Ishikawa (cell line): ENCODE data around the gene ACO2.
A peak's percentile ranks its signal among the peaks of the same experiment; 100 is the strongest.

Experiments
- CEBPB ChIP-seq: IDR thresholded peaks from 2 replicates; pipeline ENCODE4 v1.6.1; 2012
- CREB1 ChIP-seq: IDR thresholded peaks from 2 replicates; pipeline ENCODE4 v1.6.1; 2012; ENCODE audit warnings: low read depth
- EGR1 ChIP-seq: IDR thresholded peaks from 2 replicates; pipeline ENCODE4 v1.6.1; 2012
- EP300 ChIP-seq: IDR thresholded peaks from 2 replicates; pipeline ENCODE4 v1.6.1; 2012; ENCODE audit warnings: borderline replicate concordance
- FOXM1 ChIP-seq: IDR thresholded peaks from 2 replicates; pipeline ENCODE4 v1.6.1; 2012; ENCODE audit warnings: low read depth, borderline replicate concordance
- MAX ChIP-seq: IDR thresholded peaks from 2 replicates; pipeline ENCODE4 v1.6.1; 2012
- NFIC ChIP-seq: IDR thresholded peaks from 2 replicates; pipeline ENCODE4 v1.6.1; 2012
- RAD21 ChIP-seq: IDR thresholded peaks from 2 replicates; pipeline ENCODE4 v1.6.1; 2012; ENCODE audit warnings: low read depth
- REST ChIP-seq: IDR thresholded peaks from 2 replicates; pipeline ENCODE4 v1.6.1; 2012; ENCODE audit warnings: low read depth, mild to moderate bottlenecking
- TAF1 ChIP-seq: IDR thresholded peaks from 2 replicates; pipeline ENCODE4 v1.6.1; 2012; ENCODE audit warnings: low read depth, mild to moderate bottlenecking
- TCF12 ChIP-seq: IDR thresholded peaks from 2 replicates; pipeline ENCODE4 v1.6.1; 2012; ENCODE audit warnings: low read depth
- TEAD4 ChIP-seq: IDR thresholded peaks from 2 replicates; pipeline ENCODE4 v1.6.1; 2012
- USF1 ChIP-seq: IDR thresholded peaks from 2 replicates; pipeline ENCODE4 v1.6.1; 2012
- YY1 ChIP-seq: IDR thresholded peaks from 2 replicates; pipeline ENCODE4 v1.6.1; 2012; ENCODE audit warnings: low read depth
- ZBTB7A ChIP-seq: IDR thresholded peaks from 2 replicates; pipeline ENCODE4 v1.6.1; 2012; ENCODE audit warnings: low read depth

ACO2 gene

GRCh38 chr22:41573677-41574076, 104.8 kb downstream of the ACO2 start:
- TF ChIP-seq FOXM1 (no peak), REST (no peak), TCF12 (no peak), CREB1 (no peak), RAD21 (no peak), CEBPB (no peak), MAX (no peak), YY1 (no peak)

GRCh38 chr22:41574847-41575381, 106.0 kb downstream of the ACO2 start:
- no peak for TF ChIP-seq TEAD4
- no peak for TF ChIP-seq RAD21
- no peak for TF ChIP-seq YY1
- no peak for TF ChIP-seq TCF12
- no peak for TF ChIP-seq CEBPB
- TF ChIP-seq TAF1: no peak
- TF ChIP-seq USF1: no peak
- TF ChIP-seq FOXM1: no peak
- TF ChIP-seq EGR1: no peak
- TF ChIP-seq REST: no peak
- TF ChIP-seq EP300: no peak
- TF ChIP-seq NFIC: no peak
- TF ChIP-seq ZBTB7A: no peak
- no peak for TF ChIP-seq MAX
- TF ChIP-seq CREB1: no peak

GRCh38 chr22:41575533-41575932, 106.6 kb downstream of the ACO2 start:
- TF ChIP-seq CEBPB: no peak
- no peak for TF ChIP-seq YY1
- no peak for TF ChIP-seq TEAD4
- no peak for TF ChIP-seq FOXM1
- TF ChIP-seq RAD21: no peak
- no peak for TF ChIP-seq REST
- TF ChIP-seq NFIC: no peak
- TF ChIP-seq CREB1: no peak
- no peak for TF ChIP-seq EGR1
- no peak for TF ChIP-seq ZBTB7A
- TF ChIP-seq USF1: no peak
- TF ChIP-seq MAX: no peak
- TF ChIP-seq TCF12: no peak
- TF ChIP-seq TAF1: no peak
- no peak for TF ChIP-seq EP300

GRCh38 chr22:41576877-41577276, 108.0 kb downstream of the ACO2 start:
- TF ChIP-seq FOXM1 (no peak), RAD21 (peak; percentile 62), ZBTB7A (no peak), TCF12 (no peak), YY1 (no peak), REST (no peak), MAX (no peak), TEAD4 (no peak), NFIC (0 out of 2 replicates have a peak, but pooled peaks have one; percentile 16), USF1 (no peak)
